Adipocyte (in vitro differentiated cells): ENCODE data around the gene CPNE8.
A peak's percentile ranks its signal among the peaks of the same experiment; 100 is the strongest.

ENCODE experiments used
- DNase-seq: peaks from one replicate; pipeline ENCODE4 v3.0.0-alpha.2; 2015; ENCODE audit warnings: low read depth
- H3K27me3 ChIP-seq: replicated peaks from 2 replicates; pipeline ENCODE4 v1.7.0; 2013; ENCODE audit warnings: mild to moderate bottlenecking, low read length, moderate library complexity; ENCODE audit not compliant: control insufficient read depth, insufficient read depth
- H3K36me3 ChIP-seq: 2 replicates; pipeline ENCODE4 v1.7.0; 2013; ENCODE audit warnings: low read length, mild to moderate bottlenecking, moderate library complexity; ENCODE audit not compliant: control insufficient read depth, insufficient read depth, severe bottlenecking
- H3K4me1 ChIP-seq: 2 replicates; pipeline ENCODE4 v1.7.0; 2013; ENCODE audit warnings: mild to moderate bottlenecking, low read length, moderate library complexity; ENCODE audit not compliant: control insufficient read depth, insufficient read depth
- H3K4me3 ChIP-seq: 2 replicates; pipeline ENCODE4 v1.7.0; 2013; ENCODE audit warnings: mild to moderate bottlenecking, low read length, moderate library complexity
- H3K9ac ChIP-seq: 2 replicates; pipeline ENCODE4 v1.7.0; 2013; ENCODE audit warnings: mild to moderate bottlenecking, low read length, moderate library complexity
- H3K9me3 ChIP-seq: 2 replicates; pipeline ENCODE4 v1.7.0; 2013; ENCODE audit warnings: mild to moderate bottlenecking, low read length, moderate library complexity; ENCODE audit not compliant: control insufficient read depth

The CPNE8 gene

DNA sequence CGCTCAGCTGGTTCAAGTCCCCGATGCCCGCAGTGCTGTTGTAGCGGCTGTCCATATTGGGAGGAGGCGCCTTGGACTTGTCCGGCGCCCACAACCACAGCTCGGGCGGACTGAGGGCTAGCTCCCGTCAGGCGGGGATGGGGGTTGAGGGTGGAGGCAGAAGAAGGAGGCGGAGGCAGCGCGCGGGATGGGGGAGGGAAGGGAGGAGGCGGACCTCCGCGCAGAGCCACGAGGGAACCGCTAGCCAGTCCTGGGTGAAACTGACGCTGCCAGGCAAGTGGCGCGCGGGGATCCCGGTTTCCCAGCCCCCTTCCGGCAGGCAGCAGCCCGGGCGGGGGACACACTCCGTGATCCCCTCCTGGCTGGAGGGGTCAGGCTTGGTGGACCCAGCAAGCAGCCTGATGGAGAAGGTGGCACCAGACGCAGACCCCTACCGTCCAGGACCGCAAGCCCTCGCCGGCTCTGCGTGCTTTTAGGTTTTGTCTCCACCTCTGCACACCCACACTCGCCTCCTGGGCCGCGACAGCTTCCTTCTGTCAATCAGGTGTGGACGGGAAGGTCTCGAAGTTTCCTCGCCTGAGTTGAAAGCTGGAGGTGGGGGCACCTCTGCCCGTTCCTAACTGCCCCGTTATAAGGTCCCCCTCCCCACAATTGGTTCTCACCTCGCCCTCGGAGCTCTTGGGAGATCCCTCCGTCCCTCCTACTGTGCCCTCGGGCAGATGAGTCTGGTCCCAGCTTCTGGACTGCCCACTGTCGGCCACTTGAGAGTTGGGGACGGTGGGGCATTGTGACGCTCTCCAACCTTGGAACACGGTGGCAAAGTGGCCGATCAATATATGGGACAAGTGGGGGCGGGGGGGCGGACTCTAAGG is at the start of gene CPNE8:
Gene CPNE8 (minus strand): TSS at position 112 of the 872 bp plus-strand sequence. CDS start 57 bp downstream, at position 55.
- H3K9ac ChIP-seq: peak within 1 kb of the TSS; percentile 89
- no peaks in the 10 kb centered on the region for H3K9me3 ChIP-seq
- no peak for DNase-seq
- H3K4me3 ChIP-seq: peak within 1 kb of the TSS; percentile 93
- H3K36me3 ChIP-seq: no peaks in the 10 kb centered on the region
- H3K4me1 ChIP-seq: peaks cover 11% of the 10 kb centered on the region
- H3K27me3 ChIP-seq: no peaks in the 10 kb centered on the region

DNA sequence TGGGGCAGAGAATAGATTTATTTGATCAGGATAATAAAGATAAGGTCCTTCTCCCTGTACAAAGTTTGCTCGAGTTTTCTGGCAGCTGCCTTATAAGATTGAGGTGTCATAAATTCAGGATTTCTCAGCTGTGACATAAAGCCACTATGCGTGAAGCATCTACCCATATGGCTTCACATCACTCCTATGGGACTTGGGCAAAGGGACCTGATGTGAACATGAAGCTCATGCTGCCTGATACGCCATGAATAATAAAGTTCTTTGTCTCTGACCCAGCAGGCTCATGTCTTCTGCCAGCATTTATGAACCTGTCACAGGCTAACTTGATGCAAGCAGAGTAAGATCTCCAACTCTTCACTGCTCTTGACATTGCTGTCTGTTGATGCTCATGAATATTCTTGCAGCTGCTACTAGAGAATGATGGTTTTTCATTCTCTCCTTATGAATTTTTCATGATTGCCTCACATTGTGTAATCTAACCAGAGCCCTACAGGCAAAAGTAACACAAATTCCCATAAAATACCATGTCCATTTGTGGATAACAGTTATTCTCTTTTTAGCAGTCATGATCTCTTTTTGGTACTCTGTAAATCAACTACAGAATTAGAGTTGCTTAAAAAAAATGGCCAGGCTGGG is 49.0 kb upstream of the CPNE8 start:
- no peaks in the 10 kb centered on the region for H3K36me3 ChIP-seq
- DNase-seq: no peak
- peaks cover 3% of the 10 kb centered on the region for H3K27me3 ChIP-seq
- no peak overlapping the region for H3K9ac ChIP-seq
- H3K4me1 ChIP-seq: no peaks in the 10 kb centered on the region
- no peaks in the 10 kb centered on the region for H3K9me3 ChIP-seq
- no peak overlapping the region for H3K4me3 ChIP-seq

GRCh38 chr12:38949363-38949762 is 44.0 kb upstream of the CPNE8 start:
- no peak overlapping the region for H3K9ac ChIP-seq
- H3K27me3 ChIP-seq: no peaks in the 10 kb centered on the region
- no peak overlapping the region for H3K4me3 ChIP-seq
- no peaks in the 10 kb centered on the region for H3K36me3 ChIP-seq
- H3K4me1 ChIP-seq: no peaks in the 10 kb centered on the region
- peaks cover 9% of the 10 kb centered on the region for H3K9me3 ChIP-seq
- no peak for DNase-seq

GRCh38 chr12:38934686-38935085 is 29.3 kb upstream of the CPNE8 start:
- no peaks in the 10 kb centered on the region for H3K4me1 ChIP-seq
- peaks cover 11% of the 10 kb centered on the region for H3K9me3 ChIP-seq
- H3K9ac ChIP-seq: no peak overlapping the region
- H3K27me3 ChIP-seq: no peaks in the 10 kb centered on the region
- no peak overlapping the region for H3K4me3 ChIP-seq
- no peak for DNase-seq
- H3K36me3 ChIP-seq: no peaks in the 10 kb centered on the region

GRCh38 chr12:38934078-38934584 is 28.7 kb upstream of the CPNE8 start:
- no peaks in the 10 kb centered on the region for H3K36me3 ChIP-seq
- H3K9me3 ChIP-seq: peaks cover 11% of the 10 kb centered on the region
- H3K9ac ChIP-seq: no peak overlapping the region
- no peak for DNase-seq
- H3K27me3 ChIP-seq: no peaks in the 10 kb centered on the region
- H3K4me3 ChIP-seq: no peak overlapping the region
- no peaks in the 10 kb centered on the region for H3K4me1 ChIP-seq

DNA sequence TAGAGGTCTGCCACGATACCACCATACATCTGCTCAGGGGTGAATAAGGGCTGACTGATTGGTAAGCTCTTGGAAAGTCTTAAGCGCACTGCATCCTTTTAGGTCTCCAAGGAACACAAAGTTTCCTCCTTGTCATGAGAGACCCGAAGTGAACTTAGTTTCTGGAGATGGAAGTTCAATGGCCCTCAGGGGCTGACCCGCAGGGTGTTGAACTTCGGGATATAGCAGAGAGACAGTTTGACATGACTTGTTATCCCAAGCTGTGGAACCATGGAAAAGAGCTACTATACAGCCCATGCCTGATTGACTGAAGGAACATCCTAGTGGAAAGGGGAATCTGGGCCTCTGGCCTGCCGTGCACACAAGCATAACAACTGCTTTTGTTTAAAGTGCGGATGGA is 26.9 kb upstream of the CPNE8 start:
- H3K4me1 ChIP-seq: no peaks in the 10 kb centered on the region
- H3K27me3 ChIP-seq: no peaks in the 10 kb centered on the region
- DNase-seq: no peak
- no peaks in the 10 kb centered on the region for H3K36me3 ChIP-seq
- no peak overlapping the region for H3K9ac ChIP-seq
- no peak overlapping the region for H3K4me3 ChIP-seq
- peaks cover under 1% of the 10 kb centered on the region for H3K9me3 ChIP-seq

DNA sequence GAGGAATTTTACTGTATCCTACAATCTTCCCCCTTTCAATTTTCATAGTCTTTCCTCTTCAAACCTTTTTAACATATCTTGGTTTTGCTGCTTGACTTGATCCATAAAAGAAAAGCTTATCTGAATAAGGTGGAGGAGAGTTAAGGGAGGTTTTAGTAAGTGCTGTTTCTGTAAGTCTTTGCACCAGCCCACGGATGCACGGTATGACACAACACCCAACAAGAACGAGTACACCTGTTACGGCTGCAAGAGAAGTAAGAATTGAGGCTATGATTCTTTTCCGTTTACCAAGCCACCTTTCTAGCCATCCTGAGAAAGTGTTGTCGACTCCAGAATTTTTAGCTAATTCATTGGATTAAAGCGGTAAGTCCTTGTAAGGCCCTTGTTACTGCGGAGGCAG is 26.1 kb upstream of the CPNE8 start:
- H3K36me3 ChIP-seq: no peaks in the 10 kb centered on the region
- no peaks in the 10 kb centered on the region for H3K9me3 ChIP-seq
- no peak overlapping the region for H3K4me3 ChIP-seq
- H3K4me1 ChIP-seq: no peaks in the 10 kb centered on the region
- DNase-seq: no peak
- H3K27me3 ChIP-seq: no peaks in the 10 kb centered on the region
- no peak overlapping the region for H3K9ac ChIP-seq

DNA sequence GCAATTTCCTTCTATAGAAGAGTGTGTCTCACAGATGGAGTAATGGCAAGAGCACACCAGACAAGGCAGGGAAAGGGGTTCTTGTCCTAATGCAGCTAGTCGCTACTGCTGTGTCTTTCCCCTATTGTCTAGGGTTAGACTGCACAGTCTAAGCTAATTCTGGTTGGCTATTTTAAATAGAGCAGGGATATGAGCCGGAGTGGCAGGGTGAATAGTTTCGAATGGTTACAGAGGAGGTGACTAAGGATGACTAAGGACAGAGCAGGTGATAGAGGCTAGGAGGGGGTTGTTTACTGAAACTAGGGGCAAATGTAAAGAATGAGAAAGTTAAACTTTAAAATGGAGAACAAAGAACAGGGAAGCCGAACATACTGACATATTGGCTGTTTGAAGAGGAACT is 25.6 kb upstream of the CPNE8 start:
- Histone ChIP-seq H3K4me1 (no peaks in the 10 kb centered on the region), H3K9ac (no peak overlapping the region), H3K27me3 (no peaks in the 10 kb centered on the region), H3K9me3 (no peaks in the 10 kb centered on the region), H3K36me3 (no peaks in the 10 kb centered on the region), H3K4me3 (no peak overlapping the region)
- DNase-seq: no peak

GRCh38 chr12:38926501-38926900 is 21.1 kb upstream of the CPNE8 start:
- Histone ChIP-seq H3K36me3 (no peaks in the 10 kb centered on the region), H3K9ac (no peak overlapping the region)

GRCh38 chr12:38921025-38921677 is 15.8 kb upstream of the CPNE8 start:
- Histone ChIP-seq H3K9me3 (no peaks in the 10 kb centered on the region), H3K36me3 (no peaks in the 10 kb centered on the region), H3K9ac (no peak overlapping the region), H3K27me3 (no peaks in the 10 kb centered on the region), H3K4me3 (no peak overlapping the region), H3K4me1 (no peaks in the 10 kb centered on the region)
- no peak for DNase-seq

More at GRCh38 chr12:38926501-38926900, 21.1 kb upstream of the CPNE8 start:
- H3K4me3 ChIP-seq: no peak overlapping the region
- H3K27me3 ChIP-seq: no peaks in the 10 kb centered on the region
- no peak for DNase-seq
- no peaks in the 10 kb centered on the region for H3K4me1 ChIP-seq
- H3K9me3 ChIP-seq: no peaks in the 10 kb centered on the region

DNA sequence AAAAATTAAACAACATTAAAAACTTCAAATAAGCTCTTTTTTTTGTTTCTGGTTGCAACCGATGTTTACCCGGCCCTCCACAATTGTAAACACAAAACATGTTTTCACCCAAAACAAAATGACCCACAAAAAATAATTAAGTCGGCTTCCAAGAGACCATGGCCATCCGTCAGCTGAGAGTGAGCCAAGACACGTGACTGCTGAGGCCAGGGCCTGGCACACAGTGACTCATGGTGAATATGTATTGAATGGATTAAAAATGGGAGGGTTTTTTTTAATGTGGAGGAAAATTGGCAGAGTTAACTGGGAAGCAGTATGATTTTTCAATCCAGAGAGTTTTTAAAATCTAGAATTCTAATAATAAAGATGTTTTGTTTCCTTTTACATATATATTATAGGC is 13.8 kb upstream of the CPNE8 start:
- peaks cover 5% of the 10 kb centered on the region for H3K4me1 ChIP-seq
- H3K9ac ChIP-seq: no peak overlapping the region
- no peak overlapping the region for H3K4me3 ChIP-seq
- DNase-seq: no peak
- H3K36me3 ChIP-seq: no peaks in the 10 kb centered on the region
- H3K27me3 ChIP-seq: no peaks in the 10 kb centered on the region
- H3K9me3 ChIP-seq: no peaks in the 10 kb centered on the region
